ENCODE data around the gene TMPRSS9.

TMPRSS9 gene

GRCh38 chr19:2338751-2339643 is 21.1 kb upstream of the TMPRSS9 start:
- TF ChIP-seq ZFX (IDR thresholded peaks at IDR 0.05; ENCODE audit: borderline replicate concordance) = no peak
- TF ChIP-seq CTCF (IDR thresholded peaks at IDR 0.05) = no peak
- no peak overlapping the region for H3K27ac ChIP-seq

- TF ChIP-seq ZFX (IDR thresholded peaks at IDR 0.05; ENCODE audit: borderline replicate concordance) = no peak
- no peak for TF ChIP-seq CTCF (IDR thresholded peaks at IDR 0.05)
- no peak overlapping the region for H3K27ac ChIP-seq
Measured at GRCh38 chr19:2339644-2340310, 20.3 kb upstream of the TMPRSS9 start.

DNA sequence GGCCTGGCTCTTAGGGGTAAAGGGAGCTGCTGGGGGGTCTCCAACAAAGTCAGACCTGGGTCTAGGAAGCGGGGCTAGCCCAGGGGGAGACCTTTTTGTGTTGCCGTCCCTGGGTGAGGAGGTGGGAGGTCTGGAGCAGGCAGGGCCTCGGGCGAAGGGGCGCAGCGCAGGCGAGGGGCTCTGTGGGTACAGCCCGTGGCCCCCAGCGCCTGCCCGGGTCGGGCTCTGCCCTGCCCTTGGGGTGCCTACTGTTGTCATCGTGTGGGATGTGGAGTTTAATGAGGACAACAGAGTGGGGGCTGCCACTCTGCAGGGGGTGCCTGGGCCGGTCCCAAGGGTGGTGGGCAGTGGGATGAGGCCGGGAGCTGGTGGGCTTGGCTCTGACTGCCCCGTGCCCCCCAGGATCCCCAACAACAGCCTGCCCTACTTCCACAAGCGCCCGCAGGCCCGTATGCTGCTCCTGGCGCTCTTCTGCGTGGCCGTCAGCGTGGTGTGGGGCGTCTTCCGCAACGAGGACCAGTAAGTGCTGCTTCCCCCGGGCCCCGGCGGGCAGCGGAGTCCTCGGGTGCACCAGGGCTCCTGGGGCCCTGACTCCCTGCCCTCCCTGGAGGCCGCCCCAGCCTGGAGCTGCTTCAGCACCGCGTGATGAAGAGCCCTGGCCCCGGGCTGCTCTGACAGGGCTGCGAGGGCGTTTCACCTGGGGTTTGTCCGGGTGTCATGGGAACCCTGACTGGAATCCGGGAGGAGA is 19.4 kb upstream of the TMPRSS9 start:
- TF ChIP-seq ZFX (IDR thresholded peaks at IDR 0.05; ENCODE audit: borderline replicate concordance) (no peak), CTCF (IDR thresholded peaks at IDR 0.05) (no peak)
- no peak overlapping the region for H3K27ac ChIP-seq

DNA sequence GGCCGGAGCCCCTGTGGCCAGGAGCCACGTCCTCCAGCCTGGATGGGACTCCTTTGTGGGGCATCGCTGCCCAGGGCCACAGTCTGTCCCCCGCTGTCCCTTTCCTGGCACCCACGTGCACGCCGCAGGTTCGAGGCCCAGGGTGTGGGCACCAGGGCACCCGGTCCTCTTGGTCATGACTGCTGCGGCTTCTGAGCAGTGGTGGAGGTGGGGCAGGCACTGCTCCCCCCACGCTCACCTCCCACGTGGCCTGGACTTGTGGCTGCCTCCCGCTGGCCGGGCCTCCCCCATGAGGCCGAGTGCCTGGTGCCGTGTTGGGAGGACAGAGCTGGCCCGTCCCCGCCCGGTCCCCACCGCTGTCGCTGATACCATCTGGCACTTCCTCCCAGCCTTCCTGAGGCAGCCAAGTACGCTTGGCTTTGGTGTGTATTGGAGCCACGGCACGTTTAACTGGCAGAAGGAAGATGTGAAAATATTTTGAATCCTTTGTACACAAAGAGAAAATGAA is 18.8 kb upstream of the TMPRSS9 start:
- H3K27ac ChIP-seq = no peak overlapping the region
- TF ChIP-seq ZFX (IDR thresholded peaks at IDR 0.05; ENCODE audit: borderline replicate concordance) = no peak
- no peak for TF ChIP-seq CTCF (IDR thresholded peaks at IDR 0.05)

GRCh38 chr19:2341982-2342381 is 18.1 kb upstream of the TMPRSS9 start:
- no peak for TF ChIP-seq ZFX (IDR thresholded peaks at IDR 0.05; ENCODE audit: borderline replicate concordance)
- TF ChIP-seq CTCF (IDR thresholded peaks at IDR 0.05) = no peak
- no peak overlapping the region for H3K27ac ChIP-seq

DNA sequence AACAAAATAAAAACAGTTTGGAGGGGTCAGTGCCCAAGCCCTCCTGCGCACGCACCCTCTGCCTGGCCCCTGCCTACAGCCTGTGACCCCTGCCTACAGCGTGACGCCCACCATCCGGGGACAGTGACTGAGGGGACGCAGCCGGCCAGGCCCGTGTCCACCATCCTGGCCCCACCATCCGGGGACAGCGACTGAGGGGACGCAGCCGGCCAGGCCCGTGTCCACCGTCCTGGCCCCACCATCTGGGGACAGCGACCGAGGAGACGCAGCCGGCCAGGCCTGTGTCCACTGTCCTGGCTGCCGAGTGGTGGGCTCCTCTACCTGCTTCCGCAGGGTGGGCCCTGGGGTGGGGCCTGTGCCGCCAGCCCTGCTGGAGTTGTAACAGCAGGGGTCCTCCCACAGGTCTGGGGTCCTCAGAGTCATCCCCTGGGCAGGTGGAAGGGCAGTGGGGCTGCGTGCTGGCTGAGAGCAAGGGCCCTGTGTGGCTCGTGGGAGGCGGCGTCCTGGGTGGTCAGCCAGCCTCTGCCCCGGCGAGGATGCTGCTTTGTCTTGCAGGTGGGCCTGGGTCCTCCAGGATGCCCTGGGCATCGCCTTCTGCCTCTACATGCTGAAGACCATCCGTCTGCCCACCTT is 17.3 kb upstream of the TMPRSS9 start:
- H3K27ac ChIP-seq = no peak overlapping the region
- TF ChIP-seq ZFX (IDR thresholded peaks at IDR 0.05; ENCODE audit: borderline replicate concordance) = no peak
- no peak for TF ChIP-seq CTCF (IDR thresholded peaks at IDR 0.05)

Measured in 22Rv1 (cell line).